ENCODE measurements around the gene TUT4.

Gene TUT4

DNA sequence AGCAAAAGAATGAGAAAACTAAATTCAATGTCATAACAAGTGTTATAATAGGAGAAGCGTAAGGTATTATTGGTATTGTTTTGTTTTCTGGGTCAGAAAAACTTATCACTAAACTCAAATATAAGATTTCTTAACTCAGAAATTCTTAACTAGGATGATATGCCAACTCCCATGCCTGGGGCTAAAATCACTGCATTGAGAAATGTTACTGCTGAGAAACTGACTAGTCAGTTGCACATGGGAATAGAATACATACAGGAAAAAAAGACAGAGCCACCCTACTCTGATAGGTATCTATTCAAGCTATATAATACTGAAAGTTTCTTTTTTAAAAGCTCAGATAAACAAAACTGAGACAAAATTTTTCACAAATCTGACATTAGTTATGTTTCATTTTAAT lies 92.2 kb downstream of the TUT4 start:
- CTCF ChIA-PET, result no interaction called here

DNA sequence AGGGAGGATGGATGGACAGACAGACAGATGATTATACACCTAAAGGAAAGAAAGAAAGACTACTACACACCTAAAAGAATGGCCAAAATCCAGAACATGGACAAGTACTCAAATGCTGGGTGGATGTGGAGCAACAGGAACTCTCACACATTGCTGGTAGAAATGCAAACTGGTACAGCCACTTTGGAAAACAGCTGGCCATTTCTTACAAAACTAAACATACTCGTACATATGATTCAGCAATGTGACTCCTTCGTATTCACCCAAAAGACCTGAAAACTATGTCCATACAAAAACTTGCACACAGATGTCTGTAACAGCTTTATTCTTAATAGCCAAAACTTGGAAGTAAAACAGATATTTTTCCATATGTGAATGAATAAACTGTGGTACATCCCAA lies 97.2 kb downstream of the TUT4 start:
- ChIA-PET CTCF (no interaction called here), POLR2A (no interaction called here)
- TF ChIP-seq TARDBP (IDR thresholded peaks at IDR 0.05) (no peak), FOXK2 (IDR thresholded peaks at IDR 0.05) (no peak), LEF1 (IDR thresholded peaks at IDR 0.05; ENCODE audit: borderline replicate concordance) (no peak), BHLHE40 (IDR thresholded peaks at IDR 0.05; ENCODE audit: borderline replicate concordance) (no peak)
- no peak for DNase-seq (ENCODE audit: extremely low spot score)

More for the DNA sequence above, 92.2 kb downstream of the TUT4 start:
- DNase-seq (ENCODE audit: extremely low spot score), result no peak
- POLR2A ChIA-PET, result no interaction called here
- no peak for TF ChIP-seq FOXK2 (IDR thresholded peaks at IDR 0.05)
- no peak for TF ChIP-seq ELF4 (IDR thresholded peaks at IDR 0.05)
- no peak for TF ChIP-seq L3MBTL2 (conservative IDR thresholded peaks at IDR 0.05)
- TF ChIP-seq, protein P1, sequence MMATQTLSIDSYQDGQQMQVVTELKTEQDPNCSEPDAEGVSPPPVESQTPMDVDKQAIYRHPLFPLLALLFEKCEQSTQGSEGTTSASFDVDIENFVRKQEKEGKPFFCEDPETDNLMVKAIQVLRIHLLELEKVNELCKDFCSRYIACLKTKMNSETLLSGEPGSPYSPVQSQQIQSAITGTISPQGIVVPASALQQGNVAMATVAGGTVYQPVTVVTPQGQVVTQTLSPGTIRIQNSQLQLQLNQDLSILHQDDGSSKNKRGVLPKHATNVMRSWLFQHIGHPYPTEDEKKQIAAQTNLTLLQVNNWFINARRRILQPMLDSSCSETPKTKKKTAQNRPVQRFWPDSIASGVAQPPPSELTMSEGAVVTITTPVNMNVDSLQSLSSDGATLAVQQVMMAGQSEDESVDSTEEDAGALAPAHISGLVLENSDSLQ (IDR thresholded peaks at IDR 0.05), result no peak
- no peak for TF ChIP-seq CTBP1 (IDR thresholded peaks at IDR 0.05; ENCODE audit: borderline replicate concordance)
- TF ChIP-seq TARDBP (IDR thresholded peaks at IDR 0.05), result no peak

DNA sequence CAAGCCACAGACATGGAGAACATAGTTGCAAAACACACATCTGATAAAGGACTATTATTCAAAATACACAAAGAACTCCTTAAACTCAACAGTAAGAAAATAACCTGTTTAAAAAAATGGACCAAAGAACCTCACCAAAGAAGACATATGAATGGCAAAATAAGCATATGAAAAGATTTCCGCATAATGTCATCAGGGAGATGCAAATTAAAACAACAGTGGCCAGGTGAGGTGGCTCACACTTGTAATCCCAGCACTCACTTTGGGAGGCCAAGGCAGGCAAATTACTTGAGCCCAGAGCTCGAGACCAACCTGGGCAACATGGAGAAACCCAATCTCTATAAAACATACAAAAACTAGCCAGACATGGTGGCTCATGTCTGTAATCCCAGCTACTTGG lies 98.1 kb downstream of the TUT4 start:
- POLR2A ChIA-PET, result no interaction called here

DNA sequence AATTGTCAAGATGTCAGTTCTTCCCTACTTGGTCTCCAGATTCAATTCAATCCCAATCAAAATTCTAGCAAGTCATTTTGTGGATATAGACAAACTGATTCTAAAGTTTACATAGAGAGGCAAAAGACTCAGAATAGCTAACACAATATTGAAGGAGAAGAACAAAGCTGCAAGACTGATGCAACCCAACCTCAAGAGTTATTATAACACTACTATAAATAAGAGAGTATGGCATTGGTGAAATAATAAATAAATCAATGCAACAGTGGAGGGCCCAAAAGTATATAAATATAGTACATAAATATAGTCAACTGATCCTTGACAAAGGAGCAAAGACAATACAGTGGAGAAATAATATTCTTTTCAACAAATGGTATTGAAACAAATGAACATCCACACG lies 98.8 kb downstream of the TUT4 start:
- ChIA-PET CTCF (no interaction called here), POLR2A (no interaction called here)
- no peak for DNase-seq (ENCODE audit: extremely low spot score)
- TF ChIP-seq FOXK2 (IDR thresholded peaks at IDR 0.05) (no peak), FOXM1 (IDR thresholded peaks at IDR 0.05; ENCODE audit: borderline replicate concordance) (no peak), FOXA1 (IDR thresholded peaks at IDR 0.05) (no peak), NFRKB (IDR thresholded peaks at IDR 0.05) (no peak), HDGF (IDR thresholded peaks at IDR 0.05; ENCODE audit: borderline replicate concordance) (no peak)

More for the DNA sequence above, 98.1 kb downstream of the TUT4 start:
- CTCF ChIA-PET, result no interaction called here
- DNase-seq (ENCODE audit: extremely low spot score), result no peak
- TF ChIP-seq LEF1 (IDR thresholded peaks at IDR 0.05; ENCODE audit: borderline replicate concordance) (no peak), CTBP1 (IDR thresholded peaks at IDR 0.05; ENCODE audit: borderline replicate concordance) (no peak), FOXM1 (IDR thresholded peaks at IDR 0.05; ENCODE audit: borderline replicate concordance) (no peak), FOXK2 (IDR thresholded peaks at IDR 0.05) (no peak), ZNF384 (IDR thresholded peaks at IDR 0.05) (no peak), ELF4 (IDR thresholded peaks at IDR 0.05) (no peak), NFRKB (IDR thresholded peaks at IDR 0.05) (no peak), TARDBP (IDR thresholded peaks at IDR 0.05) (no peak), SUZ12 (IDR thresholded peaks at IDR 0.05) (no peak), BHLHE40 (IDR thresholded peaks at IDR 0.05; ENCODE audit: borderline replicate concordance) (no peak), ARNT (IDR thresholded peaks at IDR 0.05) (no peak), HDGF (IDR thresholded peaks at IDR 0.05; ENCODE audit: borderline replicate concordance) (no peak), SP1 (IDR thresholded peaks at IDR 0.05) (no peak), FOXA1 (IDR thresholded peaks at IDR 0.05) (no peak), L3MBTL2 (conservative IDR thresholded peaks at IDR 0.05) (no peak)
- TF ChIP-seq, protein P1 (IDR thresholded peaks at IDR 0.05), result no peak

DNA sequence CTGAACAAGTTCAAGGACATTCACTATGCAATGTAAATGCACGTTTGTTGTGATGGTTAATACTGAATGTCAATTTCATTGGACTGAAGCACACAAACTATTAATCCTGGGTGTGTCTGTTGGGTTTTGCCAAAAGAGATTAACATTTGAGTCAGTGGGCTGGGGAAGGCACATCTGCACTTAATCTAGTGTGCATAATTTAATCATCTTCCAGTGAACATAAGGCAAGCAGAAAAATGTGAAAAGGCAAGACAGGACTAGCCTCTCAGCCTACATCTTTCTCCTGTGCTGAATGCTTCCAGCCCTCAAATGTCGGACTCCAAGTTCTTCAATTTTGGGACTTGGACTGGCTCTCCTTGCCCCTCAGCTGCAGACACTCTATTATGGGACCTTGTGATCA lies 108.4 kb downstream of the TUT4 start:
- POLR2A ChIA-PET, result no interaction called here
- CTCF ChIA-PET, result no interaction called here
- no peak for DNase-seq (ENCODE audit: extremely low spot score)
- TF ChIP-seq NFRKB (IDR thresholded peaks at IDR 0.05) (no peak), CTBP1 (IDR thresholded peaks at IDR 0.05; ENCODE audit: borderline replicate concordance) (no peak), LEF1 (IDR thresholded peaks at IDR 0.05; ENCODE audit: borderline replicate concordance) (no peak), SUZ12 (IDR thresholded peaks at IDR 0.05) (no peak), ARNT (IDR thresholded peaks at IDR 0.05) (no peak), FOXK2 (IDR thresholded peaks at IDR 0.05) (no peak), FOXA1 (IDR thresholded peaks at IDR 0.05) (no peak), BHLHE40 (IDR thresholded peaks at IDR 0.05; ENCODE audit: borderline replicate concordance) (no peak), ZNF384 (IDR thresholded peaks at IDR 0.05) (no peak), HDGF (IDR thresholded peaks at IDR 0.05; ENCODE audit: borderline replicate concordance) (no peak), TARDBP (IDR thresholded peaks at IDR 0.05) (no peak), SP1 (IDR thresholded peaks at IDR 0.05) (no peak), FOXM1 (IDR thresholded peaks at IDR 0.05; ENCODE audit: borderline replicate concordance) (no peak), L3MBTL2 (conservative IDR thresholded peaks at IDR 0.05) (no peak)
- TF ChIP-seq, protein P1 (IDR thresholded peaks at IDR 0.05), result no peak

DNA sequence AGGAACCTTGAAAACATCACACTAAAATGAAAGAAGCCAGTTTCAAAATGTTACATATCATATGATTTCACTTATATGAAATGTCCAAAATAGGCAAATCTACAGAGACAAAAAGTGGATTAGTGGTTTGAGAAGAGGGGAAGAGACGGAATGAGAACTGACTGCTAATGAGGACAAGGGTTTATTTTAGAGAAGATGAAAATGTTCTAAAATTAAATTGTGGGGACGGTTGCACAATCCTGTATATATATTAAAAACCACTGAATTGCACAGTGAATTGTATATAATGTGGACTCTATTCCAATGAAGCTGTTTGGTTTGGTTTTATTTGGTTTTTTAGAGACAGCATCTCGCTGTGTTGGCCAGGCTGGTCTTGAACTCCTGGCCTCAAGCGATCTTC lies 112.9 kb downstream of the TUT4 start:
- DNase-seq (ENCODE audit: extremely low spot score), result no peak
- CTCF ChIA-PET, result interaction anchor here (0.7 kb wide), 1 partner anchor 246 kb away, joined by 3 read pairs; no protein-coding TSS in a partner anchor
- POLR2A ChIA-PET, result no interaction called here
- TF ChIP-seq ZNF384 (IDR thresholded peaks at IDR 0.05), result no peak
- no peak for TF ChIP-seq SP1 (IDR thresholded peaks at IDR 0.05)
- TF ChIP-seq FOXK2 (IDR thresholded peaks at IDR 0.05), result no peak
- no peak for TF ChIP-seq ELF4 (IDR thresholded peaks at IDR 0.05)
- TF ChIP-seq LEF1 (IDR thresholded peaks at IDR 0.05; ENCODE audit: borderline replicate concordance), result no peak
- no peak for TF ChIP-seq SUZ12 (IDR thresholded peaks at IDR 0.05)
- TF ChIP-seq TARDBP (IDR thresholded peaks at IDR 0.05), result no peak

DNA sequence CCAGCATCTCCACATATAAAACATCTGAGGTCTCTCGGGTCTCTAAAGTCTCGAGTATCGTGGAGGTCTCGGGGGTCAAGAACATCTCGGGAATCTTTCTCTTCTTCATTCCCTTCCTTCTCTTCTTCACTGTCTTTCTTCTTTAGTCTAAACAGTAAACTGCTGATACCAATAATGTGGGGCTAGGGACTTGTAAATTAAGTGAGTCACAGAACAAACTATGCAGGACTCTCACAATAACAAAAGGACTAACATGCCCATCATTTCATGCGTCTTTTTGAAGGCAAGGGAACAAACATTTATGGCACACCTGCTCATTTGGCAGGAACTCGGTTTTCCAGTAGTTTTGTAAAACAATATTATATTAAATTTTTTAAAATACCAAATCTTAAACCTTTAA lies 116.1 kb downstream of the TUT4 start:
- DNase-seq (ENCODE audit: extremely low spot score), result no peak
- CTCF ChIA-PET, result no interaction called here
- POLR2A ChIA-PET, result no interaction called here
- TF ChIP-seq NFRKB (IDR thresholded peaks at IDR 0.05) (no peak), TARDBP (IDR thresholded peaks at IDR 0.05) (no peak), SUZ12 (IDR thresholded peaks at IDR 0.05) (no peak), ARNT (IDR thresholded peaks at IDR 0.05) (no peak), HDGF (IDR thresholded peaks at IDR 0.05; ENCODE audit: borderline replicate concordance) (no peak), L3MBTL2 (conservative IDR thresholded peaks at IDR 0.05) (no peak), CTBP1 (IDR thresholded peaks at IDR 0.05; ENCODE audit: borderline replicate concordance) (no peak), ZNF384 (IDR thresholded peaks at IDR 0.05) (no peak), ELF4 (IDR thresholded peaks at IDR 0.05) (no peak), FOXA1 (IDR thresholded peaks at IDR 0.05) (no peak), FOXK2 (IDR thresholded peaks at IDR 0.05) (no peak)
- TF ChIP-seq, protein P1 (IDR thresholded peaks at IDR 0.05), result no peak

Measured in HEK293T (cell line).